Activated CD8-positive, alpha-beta memory T cell treated with anti-CD3 and anti-CD28 coated beads, Interleukin-2, amount 10 ng/mL, durations not matched to agents 7 days and 5 days (primary cell): ENCODE results near the gene TRIM65. TPM values are rescaled to one million over a fixed set of nuclear protein-coding genes. Genes with fewer than 3 reads are reported as not detected.

Experiments used
- ATAC-seq: fragments of 150-1000 bp; cut with Tn5 transposase; one replicate; pipeline ENCODE4 v1.10.0; 2021; ENCODE audit warnings: moderate library complexity
- CTCF ChIA-PET: fragments of 350-600 bp; sonication (Branson Sonifier 250); formaldehyde crosslinking; loops from one replicate; lab custom pipeline; 2021; ENCODE audit warnings: antibody characterized with exemption; lab: Charles Lee
- DNase-seq: peaks from one replicate; pipeline ENCODE4 v3.0.0-alpha.2; 2020
- H3K27ac Mint-ChIP-seq: one replicate; pipeline ENCODE4 v1.8.0; 2021; ENCODE audit warnings: mild to moderate bottlenecking, mixed read lengths
- H3K27me3 Mint-ChIP-seq: one replicate; pipeline ENCODE4 v1.8.0; 2021; ENCODE audit warnings: mixed read lengths
- H3K36me3 Mint-ChIP-seq: one replicate; pipeline ENCODE4 v1.8.0; 2021; ENCODE audit warnings: mild to moderate bottlenecking, mixed read lengths
- H3K4me1 Mint-ChIP-seq: one replicate; pipeline ENCODE4 v1.8.0; 2021; ENCODE audit warnings: mixed read lengths
- H3K4me3 Mint-ChIP-seq: one replicate; pipeline ENCODE4 v1.8.0; 2021; ENCODE audit warnings: mild to moderate bottlenecking, moderate library complexity, mixed read lengths
- H3K9me3 Mint-ChIP-seq: one replicate; pipeline ENCODE4 v1.8.0; 2022; ENCODE audit warnings: low read depth, mixed read lengths
- total RNA-seq, 2 experiments: library from RNA; stranded (reverse); gene quantifications; one replicate each; pipeline ENCODE4 v1.2.3, GENCODE V29; 2021

TRIM65 gene
- total RNA-seq, 2 experiments from 2014 or later, result 33.3 to 33.6 TPM

DNA sequence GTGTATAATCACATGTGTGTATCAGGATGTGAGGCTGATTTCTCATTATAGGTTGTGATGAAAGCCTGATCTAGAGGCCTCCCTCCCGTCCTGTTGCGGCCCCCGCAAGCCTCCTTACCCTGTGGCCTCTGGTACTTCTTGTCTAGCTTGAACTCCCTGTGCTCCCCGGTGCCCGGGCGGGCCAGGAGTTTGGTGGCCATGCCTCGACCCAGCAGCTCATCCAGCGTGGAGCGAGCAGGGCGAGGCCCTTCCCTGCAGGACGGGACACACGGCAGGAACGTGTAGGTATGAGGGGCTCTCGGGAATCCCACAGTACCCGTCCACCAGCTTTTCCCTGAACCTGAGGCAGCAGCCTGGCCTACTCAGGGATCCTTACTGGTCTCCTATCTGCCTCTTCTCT, 29.2 kb upstream of the TRIM65 start:
- no peaks in the 10 kb centered on the region for H3K9me3 Mint-ChIP-seq
- CTCF ChIA-PET, result interaction anchor here (1.1 kb wide), 1 partner anchor 80 kb away, joined by 3 read pairs; no protein-coding TSS in a partner anchor
- DNase-seq, result no peak

DNA sequence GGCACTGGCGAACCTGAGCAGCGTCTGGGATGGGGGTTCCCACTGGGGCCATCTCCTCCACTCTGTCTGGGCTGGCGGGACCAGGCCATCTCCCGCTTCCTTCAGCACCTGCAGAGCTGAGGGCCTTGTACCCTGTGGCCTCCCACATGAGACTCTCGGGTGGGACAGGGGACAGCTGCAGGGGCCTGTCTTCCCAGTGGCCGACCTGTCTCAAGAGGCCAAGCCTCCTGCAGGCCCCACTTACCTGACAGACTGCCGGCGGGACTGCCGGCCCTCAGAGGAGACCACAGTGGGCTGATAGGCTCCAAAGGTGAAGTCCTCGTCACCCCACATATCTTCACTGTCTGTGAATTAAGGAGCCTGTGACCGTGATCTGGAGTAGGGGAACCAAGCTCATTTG, 28.4 kb upstream of the TRIM65 start:
- Mint-ChIP-seq H3K36me3 (no peaks in the 10 kb centered on the region), H3K27ac (no peak overlapping the region), H3K27me3 (no peaks in the 10 kb centered on the region), H3K4me3 (no peak overlapping the region), H3K9me3 (no peaks in the 10 kb centered on the region), H3K4me1 (no peaks in the 10 kb centered on the region)
- DNase-seq (no peak), ATAC-seq (no peak)
- CTCF ChIA-PET, result interaction anchor here (1.1 kb wide), 1 partner anchor 81 kb away, joined by 3 read pairs; no protein-coding TSS in a partner anchor

More for the DNA sequence above, 29.2 kb upstream of the TRIM65 start:
- Mint-ChIP-seq H3K27ac (no peak overlapping the region), H3K4me3 (no peak overlapping the region), H3K36me3 (no peaks in the 10 kb centered on the region), H3K27me3 (no peaks in the 10 kb centered on the region), H3K4me1 (no peaks in the 10 kb centered on the region)
- no peak for ATAC-seq

DNA sequence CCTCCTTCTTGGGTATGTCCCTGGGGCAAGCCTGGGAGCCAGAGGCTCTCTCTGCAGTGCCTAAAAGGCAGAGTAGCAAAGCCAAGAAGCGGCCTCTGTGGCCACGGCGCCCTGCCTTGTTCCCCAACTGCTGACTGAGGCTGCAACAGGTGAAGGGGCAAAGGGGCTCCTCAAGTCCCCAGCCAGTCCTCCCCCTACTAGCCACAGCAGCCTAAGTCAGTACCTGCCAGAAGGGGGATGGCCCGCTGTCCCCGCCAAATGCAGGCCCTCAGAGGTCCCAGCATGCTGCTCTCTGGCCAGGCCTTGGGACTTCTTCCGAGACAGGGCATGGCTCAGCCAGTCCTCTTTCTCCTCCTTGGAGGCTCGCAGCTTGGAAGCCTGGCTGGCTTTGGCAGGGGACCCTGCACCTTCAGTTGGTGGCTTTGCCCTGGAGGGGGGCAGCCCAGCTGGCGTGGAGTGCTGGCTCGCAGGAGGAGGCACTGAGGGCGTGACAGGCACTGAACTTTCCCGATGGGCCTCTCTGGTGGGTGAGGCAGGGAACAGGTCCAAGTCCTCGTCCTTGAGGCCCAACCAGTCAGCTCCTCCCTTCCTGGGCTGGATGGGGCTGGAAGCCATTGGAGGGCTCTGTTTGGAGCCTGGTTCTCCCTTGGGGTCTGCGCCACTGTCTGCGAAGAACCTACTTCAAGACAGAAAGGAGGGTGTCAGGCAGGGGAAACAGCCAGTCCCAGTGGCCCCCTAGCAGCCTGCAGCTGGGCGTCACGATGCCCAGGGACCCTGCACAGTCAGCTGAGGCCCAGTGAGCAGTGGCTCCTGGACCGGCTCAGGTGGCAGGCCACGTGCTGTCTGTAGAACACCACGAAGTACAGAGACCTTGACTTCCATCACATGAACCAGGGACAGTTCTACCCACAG, 26.5 kb upstream of the TRIM65 start:
- Mint-ChIP-seq H3K4me3 (no peak overlapping the region), H3K9me3 (no peaks in the 10 kb centered on the region), H3K4me1 (peaks cover under 1% of the 10 kb centered on the region), H3K36me3 (peaks cover 1% of the 10 kb centered on the region), H3K27ac (no peak overlapping the region), H3K27me3 (no peaks in the 10 kb centered on the region)
- no peak for ATAC-seq
- DNase-seq, result no peak
- CTCF ChIA-PET, result interaction anchor here (2.3 kb wide), 1 partner anchor 18 kb away, joined by 7 read pairs; no protein-coding TSS in a partner anchor

DNA sequence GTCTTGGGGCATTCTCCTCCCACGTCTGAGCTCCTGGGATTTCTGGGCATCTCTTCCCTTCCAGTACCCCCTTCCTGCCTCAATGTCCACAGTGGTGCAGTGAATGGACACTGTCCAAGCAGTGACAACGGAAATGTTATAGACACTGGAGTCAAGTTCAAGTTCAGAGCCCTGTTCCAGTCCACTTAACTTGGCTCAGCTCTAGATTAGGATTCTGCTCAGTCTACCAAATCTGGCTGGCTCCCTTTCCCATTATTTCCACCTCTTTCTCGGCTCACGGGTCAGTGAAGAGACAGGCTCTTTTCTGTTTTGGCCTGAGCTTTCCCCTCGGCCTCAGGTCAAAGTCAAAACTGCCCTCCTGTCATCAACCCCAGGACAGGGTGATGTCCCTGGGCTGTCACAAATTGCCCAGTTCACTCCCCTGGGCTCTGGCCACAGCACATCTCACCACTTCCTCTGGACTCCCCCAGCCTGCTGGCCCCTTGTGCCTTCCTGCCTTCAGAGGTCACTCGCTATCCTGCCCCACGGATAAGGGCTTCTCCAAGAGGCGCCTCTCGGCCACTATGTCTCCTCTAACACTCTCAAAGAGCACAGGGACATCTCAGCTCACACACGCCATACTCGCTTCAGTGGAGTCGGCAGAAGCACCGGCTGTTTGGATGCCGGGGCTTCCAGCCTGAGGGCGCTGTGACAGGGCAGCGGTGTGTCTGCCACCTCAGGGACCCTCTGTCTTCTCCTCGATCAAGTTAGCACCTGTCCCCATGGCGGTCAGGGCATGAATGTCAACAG, 25.6 kb upstream of the TRIM65 start:
- Mint-ChIP-seq H3K4me1 (peaks cover 4% of the 10 kb centered on the region), H3K36me3 (peaks cover 1% of the 10 kb centered on the region), H3K4me3 (no peak overlapping the region), H3K27me3 (no peaks in the 10 kb centered on the region), H3K27ac (no peak overlapping the region), H3K9me3 (no peaks in the 10 kb centered on the region)
- CTCF ChIA-PET, result interaction anchor here (1.0 to 2.3 kb wide), 2 partner anchors 17 to 476 kb away, joined by 3 to 7 read pairs; no protein-coding TSS in a partner anchor
- DNase-seq, result no peak
- no peak for ATAC-seq

DNA sequence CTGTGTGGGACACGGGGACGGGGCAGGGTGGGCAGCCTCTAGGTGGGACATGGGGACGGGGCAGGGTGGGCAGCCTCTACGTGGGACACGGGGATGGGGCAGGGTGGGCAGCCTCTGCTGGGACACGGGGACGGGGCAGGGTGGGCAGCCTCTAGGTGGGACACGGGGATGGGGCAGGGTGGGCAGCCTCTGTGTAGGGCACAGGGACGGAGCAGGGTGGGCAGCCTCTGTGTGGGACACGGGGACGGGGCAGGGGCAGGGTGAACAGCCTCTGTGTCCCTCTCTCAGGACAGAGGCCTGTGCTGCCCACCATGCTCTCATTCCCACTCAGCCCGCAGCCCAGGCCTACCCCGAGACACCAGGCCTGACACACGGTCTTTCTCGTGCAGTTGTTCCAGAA, 24.8 kb upstream of the TRIM65 start:
- Mint-ChIP-seq H3K27me3 (no peaks in the 10 kb centered on the region), H3K36me3 (peaks cover 1% of the 10 kb centered on the region), H3K4me3 (no peak overlapping the region), H3K4me1 (peaks cover 8% of the 10 kb centered on the region), H3K27ac (no peak overlapping the region), H3K9me3 (no peaks in the 10 kb centered on the region)
- DNase-seq, result no peak
- CTCF ChIA-PET, result interaction anchor here (1.0 to 2.3 kb wide), 3 partner anchors 12 to 476 kb away, joined by 3 to 7 read pairs (median 3); no protein-coding TSS in a partner anchor
- ATAC-seq, result no peak

DNA sequence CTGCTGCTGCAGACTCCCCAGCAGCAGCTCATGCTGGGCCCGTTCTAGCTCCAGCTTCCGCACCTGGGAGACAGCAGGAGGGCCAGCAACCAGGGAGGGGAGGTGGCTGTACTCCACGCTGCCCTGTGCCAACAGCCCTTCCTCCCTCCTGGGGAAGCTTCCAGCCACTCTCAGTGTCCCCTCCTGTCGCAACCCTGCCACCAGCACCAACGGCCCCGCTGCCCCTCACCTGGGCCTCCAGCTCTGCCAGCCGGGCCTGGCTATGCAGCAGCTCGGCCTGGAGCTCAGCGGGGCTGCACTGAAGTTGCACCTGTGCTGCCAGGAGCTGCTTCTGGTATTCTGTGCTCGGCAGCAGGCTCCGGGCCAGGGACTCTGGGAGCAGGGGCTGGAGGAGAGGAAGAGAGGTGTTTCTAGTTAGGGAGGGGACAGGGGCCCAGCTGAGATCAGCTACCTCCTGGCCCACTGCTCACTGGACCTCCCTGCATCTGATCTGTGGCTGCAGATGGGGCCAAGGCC, 23.4 kb upstream of the TRIM65 start:
- H3K9me3 Mint-ChIP-seq, result no peaks in the 10 kb centered on the region
- H3K4me3 Mint-ChIP-seq, result no peak overlapping the region
- no peaks in the 10 kb centered on the region for H3K27me3 Mint-ChIP-seq
- CTCF ChIA-PET, result interaction anchor here (1.0 to 1.7 kb wide), 2 partner anchors 11 to 15 kb away, joined by 3 to 4 read pairs; partner anchors contain the start of gene MRPL38
- ATAC-seq (no peak), DNase-seq (no peak)
- no peak overlapping the region for H3K27ac Mint-ChIP-seq
- H3K36me3 Mint-ChIP-seq, result peaks cover 1% of the 10 kb centered on the region
- H3K4me1 Mint-ChIP-seq, result peaks cover 10% of the 10 kb centered on the region

DNA sequence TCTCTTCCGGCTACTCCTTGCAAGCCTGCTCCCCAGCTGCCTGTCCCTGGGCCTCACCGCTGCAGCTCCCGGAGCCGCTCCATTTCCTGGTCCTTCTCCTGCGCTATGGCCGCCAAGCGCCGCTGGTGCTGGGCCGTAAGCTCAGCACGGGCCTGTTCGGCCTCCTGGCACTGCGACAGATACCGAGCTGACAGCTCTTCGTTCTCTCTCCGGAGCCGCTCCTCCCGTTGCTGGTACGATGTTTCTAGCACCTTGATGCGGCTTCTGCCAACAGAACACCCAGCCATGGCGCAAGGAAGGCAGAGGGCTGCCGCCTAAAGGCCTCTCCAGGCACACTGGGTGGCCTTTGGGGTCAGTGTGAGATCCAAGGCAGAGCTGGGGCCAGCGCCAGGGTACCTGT, 22.9 kb upstream of the TRIM65 start:
- ATAC-seq, result no peak
- CTCF ChIA-PET, result interaction anchor here (1.7 kb wide), 1 partner anchor 10 kb away, joined by 3 read pairs; no protein-coding TSS in a partner anchor
- H3K4me1 Mint-ChIP-seq, result peaks cover 10% of the 10 kb centered on the region
- H3K27ac Mint-ChIP-seq, result no peak overlapping the region
- DNase-seq, result no peak
- H3K36me3 Mint-ChIP-seq, result peaks cover 1% of the 10 kb centered on the region
- H3K9me3 Mint-ChIP-seq, result no peaks in the 10 kb centered on the region
- H3K4me3 Mint-ChIP-seq, result no peak overlapping the region
- H3K27me3 Mint-ChIP-seq, result no peaks in the 10 kb centered on the region

DNA sequence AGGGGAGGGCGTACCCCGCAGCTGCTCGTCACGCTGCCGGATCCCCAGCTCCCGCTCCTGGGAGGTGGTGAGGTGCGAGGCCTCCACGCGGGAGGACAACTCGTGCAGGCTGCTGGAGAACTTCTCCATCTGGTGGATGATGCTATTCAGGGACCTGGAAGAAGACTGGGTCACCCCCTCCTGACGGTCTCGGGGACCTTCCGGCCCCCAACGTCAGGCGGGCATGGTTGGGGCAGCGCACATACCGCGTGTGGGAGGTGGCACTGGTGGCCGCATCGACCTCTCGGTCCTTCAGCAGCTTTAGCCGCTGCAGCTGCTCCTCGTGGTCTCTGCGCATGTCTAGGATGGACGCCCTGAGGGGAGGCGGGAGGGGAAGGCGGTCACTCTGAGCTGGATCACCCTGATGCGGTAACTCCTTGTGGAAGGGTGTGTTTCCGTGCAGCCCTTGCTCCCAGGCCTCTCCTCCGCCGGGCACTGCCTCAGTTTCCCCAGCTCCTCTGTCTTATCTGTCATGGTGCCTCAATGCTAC, 21.2 kb upstream of the TRIM65 start:
- H3K27ac Mint-ChIP-seq, result no peak overlapping the region
- H3K9me3 Mint-ChIP-seq, result no peaks in the 10 kb centered on the region

DNA sequence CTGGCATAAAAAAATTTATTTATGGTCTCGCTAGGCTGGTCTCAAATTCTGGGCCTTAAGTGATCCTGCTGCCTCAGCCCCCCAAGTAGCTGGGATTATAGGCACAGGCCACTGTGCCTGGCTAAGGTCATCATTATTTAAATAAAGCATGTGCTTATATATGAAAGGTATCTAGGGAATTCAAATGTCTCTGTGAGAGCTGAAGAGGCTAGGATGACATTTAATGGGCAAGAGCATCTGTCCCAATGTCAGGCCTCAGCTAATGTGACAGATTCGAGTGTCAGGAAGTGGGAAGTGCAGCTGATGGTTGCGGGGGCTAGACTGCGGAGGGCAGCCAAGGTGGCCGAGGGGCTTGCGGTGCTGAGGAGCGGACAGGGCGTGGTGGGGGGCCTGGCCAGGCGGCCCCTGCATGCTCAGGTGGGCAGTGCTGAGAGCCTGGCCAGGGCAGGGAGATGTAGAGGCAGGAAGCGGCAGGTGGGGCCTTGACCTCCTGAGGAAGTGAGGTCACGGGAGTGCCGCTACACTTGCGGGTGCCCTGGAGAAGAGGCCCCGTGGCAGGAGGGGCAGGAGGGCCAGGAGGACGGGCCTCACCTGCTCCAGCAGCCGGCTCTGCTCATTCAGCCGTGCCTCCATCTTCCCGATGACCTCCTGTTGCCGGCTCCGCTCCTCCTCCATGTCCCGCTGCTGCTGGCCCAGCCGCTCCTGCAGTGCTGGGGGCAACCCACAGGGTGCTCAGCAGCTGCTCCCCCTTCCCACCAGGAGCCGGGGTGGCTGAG, 20.6 kb upstream of the TRIM65 start:
- Mint-ChIP-seq H3K36me3 (peaks cover 1% of the 10 kb centered on the region), H3K9me3 (no peaks in the 10 kb centered on the region), H3K27ac (peak overlapping the region; percentile 16), H3K27me3 (no peaks in the 10 kb centered on the region), H3K4me1 (peaks cover 10% of the 10 kb centered on the region), H3K4me3 (no peak overlapping the region)
- DNase-seq (no peak), ATAC-seq (peak; percentile 21)
- CTCF ChIA-PET, result interaction anchor here (0.7 to 1.9 kb wide), 4 partner anchors 10 to 97 kb away, joined by 3 to 8 read pairs (median 4); partner anchors contain the start of gene MRPL38

More for the DNA sequence above, 21.2 kb upstream of the TRIM65 start:
- CTCF ChIA-PET, result interaction anchor here (0.8 to 1.3 kb wide), 3 partner anchors 12 to 96 kb away, joined by 3 to 7 read pairs (median 5); partner anchors contain the start of gene CDK3
- peaks cover 10% of the 10 kb centered on the region for H3K4me1 Mint-ChIP-seq
- DNase-seq (no peak), ATAC-seq (no peak)
- H3K4me3 Mint-ChIP-seq, result no peak overlapping the region
- peaks cover 1% of the 10 kb centered on the region for H3K36me3 Mint-ChIP-seq
- no peaks in the 10 kb centered on the region for H3K27me3 Mint-ChIP-seq

DNA sequence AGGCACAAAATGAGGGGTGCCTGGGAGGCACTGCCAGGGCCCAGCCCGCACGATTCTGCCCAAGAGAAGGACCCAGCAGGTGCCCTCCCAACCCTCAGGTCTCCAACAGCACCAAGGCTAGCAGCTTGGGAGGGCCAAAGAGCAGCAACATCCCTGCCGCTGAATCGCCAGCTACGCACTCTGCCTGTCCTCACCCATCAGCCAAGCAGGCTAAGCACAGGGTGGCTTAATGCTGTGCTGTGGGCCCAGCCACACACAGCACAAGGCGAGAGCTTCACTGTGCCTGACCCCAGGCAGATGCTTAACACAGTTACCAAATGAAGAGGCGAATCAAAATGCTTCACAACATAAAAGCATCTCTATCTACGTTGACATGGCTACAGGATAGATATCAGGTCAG, 18.5 kb upstream of the TRIM65 start:
- no peak for DNase-seq
- CTCF ChIA-PET, result interaction anchor here (0.9 to 1.9 kb wide), 3 partner anchors 10 to 89 kb away, joined by 3 to 8 read pairs (median 5); partner anchors contain the start of gene MRPL38
- ATAC-seq, result no peak
- Mint-ChIP-seq H3K9me3 (no peaks in the 10 kb centered on the region), H3K36me3 (peaks cover 1% of the 10 kb centered on the region), H3K27me3 (no peaks in the 10 kb centered on the region), H3K4me1 (peaks cover 10% of the 10 kb centered on the region), H3K4me3 (no peak overlapping the region), H3K27ac (no peak overlapping the region)

DNA sequence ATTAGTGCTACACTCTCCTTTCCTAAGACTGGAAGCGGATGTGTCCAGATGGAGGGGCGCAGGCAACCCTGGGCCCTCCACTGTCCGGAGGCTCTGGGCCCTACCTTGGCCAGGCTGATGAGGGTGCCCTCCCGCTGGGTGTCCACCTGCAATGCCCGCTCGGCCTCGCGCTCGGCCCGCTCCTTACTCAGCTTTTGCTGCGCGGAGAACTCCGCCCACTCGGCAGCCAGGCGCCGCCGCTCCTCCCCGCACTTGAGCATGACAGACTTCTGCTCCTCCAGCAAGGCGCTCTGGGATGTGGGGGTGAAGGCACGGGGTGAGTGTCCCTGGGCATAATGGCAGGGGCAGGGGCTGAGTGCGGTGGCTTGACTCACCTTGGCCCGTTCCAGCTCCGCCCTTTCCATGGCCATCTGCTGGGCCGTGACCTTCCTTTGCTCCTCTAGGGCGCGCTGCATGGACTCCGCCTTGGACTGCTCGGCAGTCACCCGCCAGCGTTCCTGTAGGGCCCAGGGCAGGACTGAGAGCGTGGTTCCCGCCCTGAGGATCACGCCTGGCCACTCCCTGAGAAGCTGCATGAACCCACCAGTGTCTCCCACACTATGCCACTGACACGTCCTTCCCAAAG, 18.0 kb upstream of the TRIM65 start:
- Mint-ChIP-seq H3K4me1 (peaks cover 10% of the 10 kb centered on the region), H3K9me3 (no peaks in the 10 kb centered on the region), H3K4me3 (no peak overlapping the region), H3K27me3 (no peaks in the 10 kb centered on the region), H3K27ac (no peak overlapping the region), H3K36me3 (peaks cover 1% of the 10 kb centered on the region)
- no peak for DNase-seq
- CTCF ChIA-PET, result interaction anchor here (1.9 kb wide), 1 partner anchor 10 kb away, joined by 8 read pairs; the partner anchor contains the start of gene MRPL38
- no peak for ATAC-seq
